BE2C (cell line): Measurements from ENCODE around the gene SIK2.

Source experiments
- DNase-seq: peaks from one replicate; pipeline ENCODE4 v3.0.0-alpha.2; 2020
- H3K27me3 ChIP-seq: fragments of 250-450 bp; sonication (Bioruptor Pico); 2 replicates; pipeline ENCODE4 v1.5.1; 2020; ENCODE audit warnings: mild to moderate bottlenecking
- H3K36me3 ChIP-seq: fragments of 250-450 bp; sonication (Bioruptor Pico); 2 replicates; pipeline ENCODE4 v1.5.1; 2020; ENCODE audit warnings: mild to moderate bottlenecking
- H3K4me1 ChIP-seq: fragments of 250-450 bp; sonication (Bioruptor Pico); 2 replicates; pipeline ENCODE4 v1.5.1; 2020
- H3K4me3 ChIP-seq: 2 replicates; pipeline ENCODE4 v1.5.1; 2011; ENCODE audit warnings: low read depth, low read length
- H3K9me3 ChIP-seq: fragments of 250-450 bp; sonication (Bioruptor Pico); 2 replicates; pipeline ENCODE4 v1.5.1; 2020
- TF ChIP-seq, protein P1 (sequence below): IDR thresholded peaks from 2 replicates; pipeline ENCODE4 v1.5.1; 2012; ENCODE audit warnings: mild to moderate bottlenecking, low read depth, low read length

SIK2 gene

DNA sequence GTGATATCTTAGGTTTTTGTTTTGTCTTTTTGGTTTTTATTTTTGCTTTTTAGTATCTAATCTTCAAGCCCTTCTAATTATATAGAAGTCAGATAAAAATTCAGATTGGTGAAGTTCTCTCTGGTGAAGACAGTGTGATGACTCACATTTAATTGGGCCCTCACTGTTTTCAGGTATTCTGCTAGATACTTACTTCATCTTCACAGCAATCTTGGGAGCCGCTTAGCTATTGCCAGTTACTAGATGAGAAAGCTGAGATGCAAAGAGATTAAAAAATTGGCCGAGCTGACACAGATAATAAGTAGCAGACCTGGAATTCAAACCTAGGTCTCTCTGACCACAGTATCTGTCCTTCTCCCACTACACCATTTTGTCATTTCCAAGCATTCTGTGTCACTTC lies 88.9 kb downstream of the SIK2 start:
- no peaks in the 10 kb centered on the region for H3K9me3 ChIP-seq
- H3K36me3 ChIP-seq = no peaks in the 10 kb centered on the region
- H3K27me3 ChIP-seq = no peaks in the 10 kb centered on the region
- TF ChIP-seq, protein P1, sequence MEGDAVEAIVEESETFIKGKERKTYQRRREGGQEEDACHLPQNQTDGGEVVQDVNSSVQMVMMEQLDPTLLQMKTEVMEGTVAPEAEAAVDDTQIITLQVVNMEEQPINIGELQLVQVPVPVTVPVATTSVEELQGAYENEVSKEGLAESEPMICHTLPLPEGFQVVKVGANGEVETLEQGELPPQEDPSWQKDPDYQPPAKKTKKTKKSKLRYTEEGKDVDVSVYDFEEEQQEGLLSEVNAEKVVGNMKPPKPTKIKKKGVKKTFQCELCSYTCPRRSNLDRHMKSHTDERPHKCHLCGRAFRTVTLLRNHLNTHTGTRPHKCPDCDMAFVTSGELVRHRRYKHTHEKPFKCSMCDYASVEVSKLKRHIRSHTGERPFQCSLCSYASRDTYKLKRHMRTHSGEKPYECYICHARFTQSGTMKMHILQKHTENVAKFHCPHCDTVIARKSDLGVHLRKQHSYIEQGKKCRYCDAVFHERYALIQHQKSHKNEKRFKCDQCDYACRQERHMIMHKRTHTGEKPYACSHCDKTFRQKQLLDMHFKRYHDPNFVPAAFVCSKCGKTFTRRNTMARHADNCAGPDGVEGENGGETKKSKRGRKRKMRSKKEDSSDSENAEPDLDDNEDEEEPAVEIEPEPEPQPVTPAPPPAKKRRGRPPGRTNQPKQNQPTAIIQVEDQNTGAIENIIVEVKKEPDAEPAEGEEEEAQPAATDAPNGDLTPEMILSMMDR = no peak
- peaks cover 7% of the 10 kb centered on the region; the same call in 1 of the 2 replicates for H3K4me1 ChIP-seq
- no peak overlapping the region for H3K4me3 ChIP-seq
- no peak for DNase-seq

DNA sequence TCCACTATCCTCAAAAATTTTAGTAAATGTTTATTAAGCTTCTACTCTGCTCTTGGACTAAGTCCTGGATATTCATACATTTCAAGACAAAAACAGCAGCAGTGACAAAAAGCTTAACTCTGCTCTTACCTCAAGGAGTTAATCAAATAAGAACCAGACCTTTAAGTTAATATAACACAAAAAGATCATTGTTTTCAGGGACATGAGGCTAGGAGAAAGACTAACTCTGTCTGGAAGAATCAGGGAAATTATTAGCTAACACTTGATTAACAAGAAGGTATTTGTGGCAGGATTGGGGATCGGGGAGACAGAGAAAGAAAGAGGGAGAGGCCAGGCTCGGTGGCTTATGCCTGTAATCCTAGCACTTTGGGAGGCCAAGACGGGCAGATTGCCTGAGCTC lies 89.5 kb downstream of the SIK2 start:
- H3K4me3 ChIP-seq = no peak overlapping the region
- TF ChIP-seq, protein P1 = no peak
- no peaks in the 10 kb centered on the region for H3K9me3 ChIP-seq
- no peak for DNase-seq
- no peaks in the 10 kb centered on the region for H3K36me3 ChIP-seq
- peaks cover 7% of the 10 kb centered on the region; the same call in 1 of the 2 replicates for H3K4me1 ChIP-seq
- no peaks in the 10 kb centered on the region for H3K27me3 ChIP-seq

DNA sequence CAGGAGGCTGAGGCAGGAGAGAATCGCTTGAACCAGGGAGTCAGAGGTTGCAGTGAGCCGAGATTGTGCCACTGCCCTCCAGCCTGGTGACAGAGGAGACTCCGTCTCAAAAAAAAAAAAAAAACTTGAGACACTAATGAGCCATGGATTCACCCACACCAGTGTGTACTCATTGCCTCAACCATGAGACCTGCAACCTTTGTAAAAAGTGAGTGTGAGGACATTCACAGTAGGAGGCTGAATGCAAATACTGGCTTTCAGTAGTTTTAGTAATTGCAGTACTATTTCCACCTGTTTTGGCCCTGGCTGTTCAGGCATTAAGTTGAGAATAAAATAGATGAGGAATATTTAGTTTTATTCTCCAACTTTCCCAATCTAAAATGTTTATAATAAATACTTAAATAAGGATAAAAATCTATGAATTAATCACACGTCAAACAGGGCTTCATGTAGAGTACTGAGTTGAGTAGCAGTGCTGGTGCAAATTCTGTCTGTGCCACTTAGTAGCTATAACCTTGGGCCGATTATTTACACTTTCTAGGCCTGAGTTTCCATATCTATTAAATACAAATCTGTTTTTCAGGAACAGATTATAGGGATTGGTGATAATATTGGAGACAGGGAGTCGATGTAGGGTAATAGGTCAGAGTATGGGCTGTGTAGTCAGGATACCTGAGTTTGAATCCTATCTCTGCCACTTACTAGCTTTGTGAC lies 91.1 kb downstream of the SIK2 start:
- H3K4me1 ChIP-seq = peaks cover 11% of the 10 kb centered on the region; the same call in 1 of the 2 replicates
- H3K4me3 ChIP-seq = no peak overlapping the region
- H3K36me3 ChIP-seq = no peaks in the 10 kb centered on the region
- DNase-seq = no peak
- TF ChIP-seq, protein P1 = no peak
- H3K27me3 ChIP-seq = no peaks in the 10 kb centered on the region
- no peaks in the 10 kb centered on the region for H3K9me3 ChIP-seq

DNA sequence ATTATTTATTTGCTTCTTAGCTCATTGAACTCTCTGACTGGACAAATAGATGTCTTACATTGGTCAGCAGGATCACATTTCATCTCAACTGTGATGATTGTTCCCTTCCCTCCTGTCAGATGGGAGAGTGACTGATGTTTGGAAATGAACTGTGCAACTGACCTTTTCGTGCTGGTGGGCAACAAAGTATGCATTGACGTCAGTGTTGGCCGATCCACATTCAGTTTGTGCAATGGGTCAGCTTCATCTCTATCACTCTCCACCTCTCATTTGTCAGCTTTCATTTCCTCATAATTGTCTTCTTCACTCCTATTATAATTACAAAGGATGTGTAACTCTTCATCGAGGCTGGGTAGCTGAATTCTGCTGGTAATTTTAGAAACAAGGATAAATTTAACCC lies 92.6 kb downstream of the SIK2 start:
- H3K27me3 ChIP-seq = no peaks in the 10 kb centered on the region
- H3K36me3 ChIP-seq = no peaks in the 10 kb centered on the region
- H3K4me3 ChIP-seq = no peak overlapping the region
- no peak for DNase-seq
- H3K9me3 ChIP-seq = no peaks in the 10 kb centered on the region
- peaks cover 11% of the 10 kb centered on the region; the same call in 1 of the 2 replicates for H3K4me1 ChIP-seq
- TF ChIP-seq, protein P1 = no peak

DNA sequence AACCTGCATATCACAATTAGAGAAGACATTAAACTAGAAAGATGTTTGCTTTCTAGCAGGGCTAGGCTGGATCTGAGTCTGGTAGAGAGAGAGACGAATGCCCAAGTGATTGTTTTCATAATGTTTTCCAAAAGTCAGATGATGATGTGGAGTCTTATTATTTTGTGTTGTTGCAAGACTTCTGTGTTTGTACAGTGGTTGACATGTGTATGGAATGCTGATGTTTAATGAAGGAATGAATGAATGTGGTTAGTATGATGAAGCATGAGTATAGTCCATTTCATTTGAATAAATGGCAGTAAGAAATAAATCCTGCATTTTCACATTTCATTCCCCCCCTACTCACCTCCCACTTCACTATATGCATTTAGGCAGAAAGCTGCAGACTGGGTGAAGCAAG lies 94.3 kb downstream of the SIK2 start:
- H3K27me3 ChIP-seq = no peaks in the 10 kb centered on the region
- TF ChIP-seq, protein P1 = no peak
- peaks cover 11% of the 10 kb centered on the region; the same call in 1 of the 2 replicates for H3K4me1 ChIP-seq
- no peaks in the 10 kb centered on the region for H3K9me3 ChIP-seq
- DNase-seq = no peak
- no peaks in the 10 kb centered on the region for H3K36me3 ChIP-seq
- H3K4me3 ChIP-seq = no peak overlapping the region

DNA sequence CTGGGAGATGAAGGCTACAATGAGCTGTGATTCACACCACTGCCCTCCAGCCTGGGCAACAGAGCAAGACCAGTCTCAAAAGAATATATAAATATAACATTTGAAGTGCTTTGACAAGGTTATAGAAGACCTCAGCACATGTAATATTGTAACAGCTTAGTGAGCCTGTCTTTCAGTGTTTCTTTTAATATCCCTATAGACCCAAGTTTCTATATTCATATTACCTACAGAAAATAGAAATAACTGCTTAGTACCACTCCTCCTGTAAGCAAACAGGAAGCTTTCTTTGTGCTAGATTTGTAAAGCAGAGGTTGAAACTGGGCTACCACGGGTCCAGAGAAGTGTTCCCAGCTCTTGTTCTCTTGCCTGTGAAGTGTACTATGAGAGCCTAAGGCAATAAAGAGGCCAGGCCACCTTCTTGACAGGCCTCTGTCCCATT lies 95.7 kb downstream of the SIK2 start:
- TF ChIP-seq, protein P1 = no peak
- DNase-seq = no peak
- Histone ChIP-seq H3K36me3 (no peaks in the 10 kb centered on the region), H3K9me3 (no peaks in the 10 kb centered on the region), H3K27me3 (no peaks in the 10 kb centered on the region), H3K4me1 (peaks cover 11% of the 10 kb centered on the region; the same call in 1 of the 2 replicates), H3K4me3 (no peak overlapping the region)
